PFSK-1 (cell line): ENCODE data around the gene GRK2.

Source experiments
- POLR2AphosphoS5 ChIP-seq: IDR thresholded peaks from 2 replicates; pipeline ENCODE4 v1.6.1; 2012; ENCODE audit warnings: low read depth, mild to moderate bottlenecking, control low read depth, low read length, moderate library complexity
- REST ChIP-seq, 2 experiments: IDR thresholded peaks; 2 replicates each; pipeline versions ENCODE4 v1.6.1 to v1.8.0; 2011 to 2012; ENCODE audit warnings: low read depth in 2 of 2, low read length in 2 of 2, control low read depth in 1 of 2, inconsistent platforms in 1 of 2, mild to moderate bottlenecking in 1 of 2, moderate library complexity in 1 of 2; ENCODE audit not compliant: insufficient read depth in 1 of 2
- SIN3A ChIP-seq: IDR thresholded peaks from 2 replicates; pipeline ENCODE4 v1.6.1; 2012; ENCODE audit warnings: mild to moderate bottlenecking, low read length, moderate library complexity, borderline replicate concordance; ENCODE audit not compliant: insufficient read depth
- TAF1 ChIP-seq: IDR thresholded peaks from 2 replicates; pipeline ENCODE4 v1.6.1; 2012; ENCODE audit warnings: low read length, control low read depth, borderline replicate concordance; ENCODE audit not compliant: insufficient read depth

GRCh38 chr11:67300256-67300755, 34.0 kb downstream of the GRK2 start:
- TF ChIP-seq POLR2AphosphoS5 (no peak), TAF1 (no peak), REST (IDR thresholded peaks at IDR 0.05; ENCODE audit: insufficient read depth in 1 of 2, low read depth in 2 of 2, low read length in 2 of 2) (no peak), SIN3A (no peak)
